Endothelial cell of umbilical vein (primary cell): ENCODE data around the gene KLC1.

Source experiments
- CTCF ChIP-seq, 2 donors: IDR thresholded peaks; 1 replicate in 1 of 2; 2 replicates in 1 of 2; pipeline ENCODE4 v1.5.1; 2011; ENCODE audit warnings: low read length in 2 of 2, mild to moderate bottlenecking in 2 of 2, moderate library complexity in 2 of 2, control low read depth in 1 of 2, inconsistent platforms in 1 of 2, low read depth in 1 of 2; ENCODE audit not compliant: insufficient read depth in 1 of 2; ENCODE audit errors: extremely low read depth in 1 of 2
- EZH2 ChIP-seq: IDR thresholded peaks from 2 replicates; pipeline ENCODE4 v1.6.1; 2012; ENCODE audit warnings: borderline replicate concordance, low read depth, mild to moderate bottlenecking, moderate library complexity, low read length, inconsistent platforms; ENCODE audit not compliant: severe bottlenecking
- FOS ChIP-seq: IDR thresholded peaks from 2 replicates; pipeline ENCODE4 v1.6.1; 2011; ENCODE audit warnings: mild to moderate bottlenecking, low read length, moderate library complexity, borderline replicate concordance; ENCODE audit not compliant: insufficient read depth
- GATA2 ChIP-seq: IDR thresholded peaks from 2 replicates; pipeline ENCODE4 v1.7.0; 2011; ENCODE audit warnings: low read depth, mild to moderate bottlenecking, moderate library complexity, mixed read lengths, low read length; ENCODE audit not compliant: insufficient read length, insufficient read depth
- JUN ChIP-seq: IDR thresholded peaks from 2 replicates; pipeline ENCODE4 v1.6.1; 2011; ENCODE audit warnings: borderline replicate concordance, low read depth; ENCODE audit not compliant: insufficient read length, insufficient read depth
- MAX ChIP-seq: IDR thresholded peaks from 2 replicates; pipeline ENCODE4 v1.6.1; 2011; ENCODE audit not compliant: insufficient read depth, insufficient read length
- MYC ChIP-seq: IDR thresholded peaks from one replicate; pipeline ENCODE4 v1.6.1; 2011; ENCODE audit warnings: mild to moderate bottlenecking, low read depth, low read length
- POLR2A ChIP-seq: IDR thresholded peaks from 2 replicates; pipeline ENCODE4 v1.6.1; 2012; ENCODE audit warnings: low read depth, mild to moderate bottlenecking, control low read depth, low read length
- POLR2AphosphoS5 ChIP-seq: IDR thresholded peaks from 2 replicates; pipeline ENCODE4 v1.6.1; 2012; ENCODE audit warnings: low read depth, mild to moderate bottlenecking, control low read depth, low read length, moderate library complexity; ENCODE audit not compliant: insufficient read depth

GRCh38 chr14:103696466-103697071, 67.6 kb downstream of the KLC1 start:
- TF ChIP-seq POLR2A (peak; percentile 28), CTCF (IDR thresholded peaks at IDR 0.05; ENCODE audit: extremely low read depth in 1 of 2, insufficient read depth in 1 of 2, low read depth in 1 of 2, low read length in 2 of 2) (no peak), POLR2AphosphoS5 (peak; percentile 42), EZH2 (no peak), JUN (no peak), MAX (no peak), FOS (no peak), MYC (no peak), GATA2 (no peak)
